SJSA1 (cell line): ENCODE data around the gene C1QTNF6. TPM values are rescaled to one million over a fixed set of nuclear protein-coding genes. Genes with fewer than 3 reads are reported as not detected.

Source experiments
- DNase-seq, 2 experiments: peaks; one replicate each; pipeline ENCODE4 v3.0.0-alpha.2; 2015 to 2020; ENCODE audit warnings: low spot score in 2 of 2, low read depth in 1 of 2
- H3K27ac ChIP-seq: fragments of 250-450 bp; sonication (Bioruptor Pico); 2 replicates; pipeline ENCODE4 v1.5.1; 2020; ENCODE audit warnings: mild to moderate bottlenecking, moderate library complexity
- H3K27me3 ChIP-seq: fragments of 250-450 bp; sonication (Bioruptor Pico); replicated peaks from 2 replicates; pipeline ENCODE4 v1.5.1; 2020; ENCODE audit warnings: mild to moderate bottlenecking, moderate library complexity
- H3K36me3 ChIP-seq: fragments of 250-450 bp; sonication (Bioruptor Pico); 2 replicates; pipeline ENCODE4 v1.5.1; 2020; ENCODE audit warnings: mild to moderate bottlenecking
- H3K4me1 ChIP-seq: fragments of 250-450 bp; sonication (Bioruptor Pico); replicated peaks from 2 replicates; pipeline ENCODE4 v1.6.1; 2021; ENCODE audit warnings: mild to moderate bottlenecking
- H3K4me3 ChIP-seq: fragments of 250-450 bp; sonication (Bioruptor Pico); 2 replicates; pipeline ENCODE4 v1.5.1; 2020; ENCODE audit warnings: mild to moderate bottlenecking
- H3K9me3 ChIP-seq: fragments of 250-450 bp; sonication (Bioruptor Pico); replicated peaks from 2 replicates; pipeline ENCODE4 v1.5.1; 2020; ENCODE audit warnings: mild to moderate bottlenecking
- total RNA-seq: library from RNA; depleted of rRNA; stranded (reverse); fragments of >200 nt; shearing (Covaris generic); gene quantifications from 2 replicates; pipeline ENCODE4 v1.2.3, GENCODE V29; 2014

C1QTNF6 gene
- total RNA-seq, 1 experiment from 2014 or later = 3.4 TPM

- Histone ChIP-seq H3K9me3 (no peaks in the 10 kb centered on the region), H3K4me3 (no peak overlapping the region), H3K36me3 (no peaks in the 10 kb centered on the region), H3K27ac (no peak overlapping the region), H3K27me3 (peaks cover 21% of the 10 kb centered on the region), H3K4me1 (no peaks in the 10 kb centered on the region)
- DNase-seq = no peak
Measured at GRCh38 chr22:37218399-37218770, 30.3 kb upstream of the C1QTNF6 start.

GRCh38 chr22:37215890-37216289, 27.8 kb upstream of the C1QTNF6 start:
- H3K9me3 ChIP-seq = no peaks in the 10 kb centered on the region
- H3K4me3 ChIP-seq = no peak overlapping the region
- no peak for DNase-seq
- no peaks in the 10 kb centered on the region for H3K4me1 ChIP-seq
- no peaks in the 10 kb centered on the region for H3K36me3 ChIP-seq
- H3K27ac ChIP-seq = no peak overlapping the region
- peaks cover 26% of the 10 kb centered on the region for H3K27me3 ChIP-seq

GRCh38 chr22:37214731-37215030, 26.6 kb upstream of the C1QTNF6 start:
- Histone ChIP-seq H3K4me3 (no peak overlapping the region), H3K9me3 (no peaks in the 10 kb centered on the region), H3K4me1 (no peaks in the 10 kb centered on the region), H3K27ac (no peak overlapping the region), H3K27me3 (peaks cover 22% of the 10 kb centered on the region), H3K36me3 (no peaks in the 10 kb centered on the region)
- no peak for DNase-seq

- H3K4me3 ChIP-seq = no peak overlapping the region
- no peak overlapping the region for H3K27ac ChIP-seq
- H3K9me3 ChIP-seq = no peaks in the 10 kb centered on the region
- DNase-seq = no peak
- H3K27me3 ChIP-seq = peaks cover 17% of the 10 kb centered on the region
- no peaks in the 10 kb centered on the region for H3K36me3 ChIP-seq
- no peaks in the 10 kb centered on the region for H3K4me1 ChIP-seq
Measured at GRCh38 chr22:37213941-37214730, 26.1 kb upstream of the C1QTNF6 start.

GRCh38 chr22:37213218-37213855, 25.3 kb upstream of the C1QTNF6 start:
- H3K4me3 ChIP-seq = no peak overlapping the region
- peaks cover 14% of the 10 kb centered on the region for H3K27me3 ChIP-seq
- no peaks in the 10 kb centered on the region for H3K9me3 ChIP-seq
- H3K4me1 ChIP-seq = no peaks in the 10 kb centered on the region
- H3K36me3 ChIP-seq = no peaks in the 10 kb centered on the region
- H3K27ac ChIP-seq = no peak overlapping the region
- DNase-seq = no peak

DNA sequence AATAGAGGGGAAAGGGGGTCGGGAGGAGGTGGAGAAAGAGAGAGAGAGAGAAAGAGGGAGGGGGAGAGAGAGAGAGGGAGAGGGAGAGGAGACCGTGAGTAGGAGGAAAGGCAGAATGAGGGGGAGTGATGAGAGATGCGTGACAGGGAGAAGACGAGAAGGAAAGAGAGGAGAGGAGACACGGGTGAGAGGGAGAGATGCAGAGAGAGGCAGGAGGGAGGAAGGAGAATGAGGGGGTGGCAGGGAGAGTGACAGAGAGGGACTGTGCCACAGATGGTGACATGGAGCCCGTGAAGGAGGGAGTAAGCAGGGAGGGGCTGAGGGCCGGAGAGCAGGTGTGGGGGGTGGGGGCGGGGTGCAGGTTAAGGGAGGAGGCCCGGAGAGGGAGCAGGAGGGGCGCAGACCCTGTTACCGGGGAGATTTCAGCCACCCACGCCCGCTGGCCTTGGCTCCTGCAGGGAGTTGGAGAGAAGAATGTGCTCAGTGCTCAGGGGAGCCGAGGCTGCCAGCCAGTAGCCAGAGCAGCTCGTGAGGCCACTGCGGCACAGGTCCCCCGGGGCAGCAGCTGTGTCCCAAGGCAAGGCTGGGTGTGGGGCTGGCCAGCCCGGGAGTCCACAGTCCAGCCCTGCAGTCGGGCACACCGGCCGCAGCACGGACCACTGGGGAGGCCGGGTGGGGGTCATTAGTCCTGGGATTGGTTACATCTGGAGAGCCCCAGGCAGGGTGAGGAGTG, 24.3 kb upstream of the C1QTNF6 start, which contains the start of gene SSTR3:
TSS of gene SSTR3 (minus strand) at position 304 of the 733 bp plus-strand sequence. CDS start 4,674 bp downstream, outside the sequence.
- peaks cover 14% of the 10 kb centered on the region for H3K27me3 ChIP-seq
- H3K36me3 ChIP-seq = no peaks in the 10 kb centered on the region
- H3K27ac ChIP-seq = no peak within 1 kb of the TSS
- DNase-seq = no peak
- no peaks in the 10 kb centered on the region for H3K9me3 ChIP-seq
- no peaks in the 10 kb centered on the region for H3K4me1 ChIP-seq
- H3K4me3 ChIP-seq = no peak within 1 kb of the TSS

DNA sequence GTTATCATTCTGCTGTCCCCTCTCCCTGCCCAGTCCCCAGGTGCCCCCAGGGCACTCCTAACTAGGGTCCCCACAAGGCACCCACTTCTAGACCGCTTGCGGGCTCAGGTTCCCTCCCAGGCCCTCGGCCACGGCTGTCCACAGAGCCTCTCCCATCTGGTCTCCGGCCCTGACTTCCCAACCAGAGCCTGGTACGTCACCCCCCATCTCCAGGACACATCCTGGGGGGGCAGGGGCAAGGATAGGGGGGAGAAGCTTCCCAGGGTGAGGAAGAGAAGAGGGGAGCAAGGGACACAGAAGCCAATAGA, 23.8 kb upstream of the C1QTNF6 start:
- Histone ChIP-seq H3K9me3 (no peaks in the 10 kb centered on the region), H3K4me1 (no peaks in the 10 kb centered on the region), H3K27me3 (peaks cover 12% of the 10 kb centered on the region), H3K27ac (no peak overlapping the region), H3K4me3 (no peak overlapping the region), H3K36me3 (no peaks in the 10 kb centered on the region)
- no peak for DNase-seq

GRCh38 chr22:37211075-37211865, 23.2 kb upstream of the C1QTNF6 start:
- Histone ChIP-seq H3K4me3 (no peak overlapping the region), H3K9me3 (no peaks in the 10 kb centered on the region), H3K36me3 (no peaks in the 10 kb centered on the region), H3K4me1 (no peaks in the 10 kb centered on the region), H3K27ac (no peak overlapping the region), H3K27me3 (peaks cover 12% of the 10 kb centered on the region)
- DNase-seq = no peak

DNA sequence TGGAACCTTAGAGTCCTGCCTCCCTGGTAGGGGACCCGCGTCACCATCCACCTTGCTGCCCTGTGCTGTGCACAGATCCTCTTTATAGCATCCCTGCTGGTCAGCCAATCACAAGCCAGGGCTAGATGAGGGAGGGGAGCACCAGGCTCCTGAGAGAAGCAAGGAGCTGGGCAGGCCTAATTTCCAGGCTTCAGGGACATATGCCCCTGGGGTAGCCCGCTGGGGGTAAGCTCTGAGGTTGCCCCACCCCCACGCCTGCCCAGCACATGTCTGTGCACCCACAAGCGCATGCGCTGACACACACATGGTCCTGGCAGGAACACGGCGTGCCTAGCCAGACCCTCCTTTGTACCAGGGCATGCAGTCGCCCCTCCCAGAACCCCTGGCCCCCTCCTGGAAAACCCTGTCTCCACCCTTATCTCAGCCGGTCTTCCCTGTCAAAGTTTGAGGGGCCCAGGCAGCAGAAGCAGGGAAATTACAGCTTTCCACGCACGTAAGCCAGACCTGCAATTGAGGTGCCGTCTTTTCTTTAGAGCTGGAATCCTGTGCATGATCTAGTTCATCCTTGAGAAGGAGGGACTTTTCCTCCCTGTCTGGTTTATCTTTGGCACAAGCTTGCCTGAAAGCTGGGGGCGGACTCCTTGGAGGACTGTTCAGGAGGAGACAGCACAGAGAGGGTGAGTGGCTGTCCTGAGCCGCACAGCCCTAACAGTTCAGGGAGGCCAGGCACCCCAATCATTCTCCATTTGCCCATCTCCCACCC, 22.2 kb upstream of the C1QTNF6 start:
- H3K9me3 ChIP-seq = no peaks in the 10 kb centered on the region
- H3K36me3 ChIP-seq = no peaks in the 10 kb centered on the region
- no peak for DNase-seq
- H3K4me3 ChIP-seq = no peak overlapping the region
- no peak overlapping the region for H3K27ac ChIP-seq
- no peaks in the 10 kb centered on the region for H3K4me1 ChIP-seq
- H3K27me3 ChIP-seq = peaks cover 7% of the 10 kb centered on the region

- Histone ChIP-seq H3K36me3 (no peaks in the 10 kb centered on the region), H3K9me3 (no peaks in the 10 kb centered on the region), H3K27me3 (peaks cover 5% of the 10 kb centered on the region)
Measured at GRCh38 chr22:37209140-37209845, 21.2 kb upstream of the C1QTNF6 start.

DNA sequence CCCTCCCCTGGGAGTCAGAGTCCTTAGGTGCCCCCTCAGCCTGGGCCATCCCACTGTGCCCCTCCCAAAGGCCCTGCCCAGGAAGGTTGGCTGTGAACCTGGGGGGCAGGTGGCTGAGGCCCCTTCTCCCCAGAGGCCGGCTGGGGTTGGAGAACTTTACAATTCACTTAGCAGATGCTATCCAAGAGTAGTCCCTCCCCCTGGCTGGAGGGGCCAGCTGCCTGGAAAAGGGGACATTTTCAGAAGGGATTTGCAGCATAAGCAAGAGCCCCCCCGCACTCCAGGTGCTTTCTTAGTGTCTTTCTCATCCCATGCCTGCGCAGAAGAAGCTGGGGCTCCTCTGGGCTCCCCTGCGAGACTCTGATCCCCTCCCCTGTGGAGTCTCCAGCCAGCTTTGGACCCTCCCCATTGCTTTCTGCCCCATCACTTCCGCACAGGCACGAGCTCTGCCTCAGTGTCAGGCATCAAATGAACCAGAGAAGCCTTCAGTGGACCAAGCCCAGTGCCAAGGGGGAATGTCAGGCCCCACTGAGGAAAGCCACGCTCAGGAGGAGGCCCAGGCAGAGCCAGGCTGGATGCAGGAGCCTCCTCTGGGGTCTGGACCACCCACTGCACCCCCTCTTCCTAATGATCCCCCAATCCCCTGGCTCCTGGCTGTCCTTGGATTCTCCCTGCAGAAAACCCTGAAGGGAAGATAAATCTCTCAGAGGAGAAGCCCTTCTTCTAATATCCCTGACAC, 20.5 kb upstream of the C1QTNF6 start:
- Histone ChIP-seq H3K36me3 (no peaks in the 10 kb centered on the region), H3K27me3 (peaks cover 5% of the 10 kb centered on the region), H3K4me1 (no peaks in the 10 kb centered on the region), H3K4me3 (no peak overlapping the region), H3K27ac (no peak overlapping the region), H3K9me3 (no peaks in the 10 kb centered on the region)
- DNase-seq = no peak

More at GRCh38 chr22:37209140-37209845, 21.2 kb upstream of the C1QTNF6 start:
- DNase-seq = no peak
- Histone ChIP-seq H3K4me1 (no peaks in the 10 kb centered on the region), H3K4me3 (no peak overlapping the region), H3K27ac (no peak overlapping the region)

DNA sequence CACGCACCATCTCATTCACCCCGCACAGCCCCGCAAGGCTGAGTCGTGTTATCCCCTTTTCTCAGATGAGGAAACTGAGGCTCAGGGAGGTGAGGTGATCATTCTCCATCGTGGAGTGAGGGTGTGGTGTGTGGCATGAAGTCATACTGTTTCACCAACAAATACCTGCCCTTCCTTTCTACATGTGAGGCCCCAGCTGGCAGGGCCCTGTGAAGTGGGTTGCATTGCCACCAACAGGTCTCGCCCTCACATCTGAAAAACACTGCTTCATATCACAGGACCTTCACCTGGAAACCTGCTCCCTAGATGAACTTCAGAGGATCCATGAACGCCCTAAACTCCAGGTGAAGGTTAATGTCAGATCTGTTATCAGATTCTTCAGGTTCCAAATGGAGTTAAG, 19.9 kb upstream of the C1QTNF6 start:
- no peaks in the 10 kb centered on the region for H3K9me3 ChIP-seq
- no peak overlapping the region for H3K27ac ChIP-seq
- no peak for DNase-seq

More for the DNA sequence above, 19.9 kb upstream of the C1QTNF6 start:
- Histone ChIP-seq H3K27me3 (peaks cover 5% of the 10 kb centered on the region), H3K36me3 (no peaks in the 10 kb centered on the region), H3K4me1 (no peaks in the 10 kb centered on the region), H3K4me3 (no peak overlapping the region)
